ENCODE data around the gene ENOSF1. TPM values are rescaled to one million over a fixed set of nuclear protein-coding genes. Genes with fewer than 3 reads are reported as not detected.

ENOSF1 gene
- total RNA-seq, 1 experiment from 2014 or later, result 44.6 TPM

DNA sequence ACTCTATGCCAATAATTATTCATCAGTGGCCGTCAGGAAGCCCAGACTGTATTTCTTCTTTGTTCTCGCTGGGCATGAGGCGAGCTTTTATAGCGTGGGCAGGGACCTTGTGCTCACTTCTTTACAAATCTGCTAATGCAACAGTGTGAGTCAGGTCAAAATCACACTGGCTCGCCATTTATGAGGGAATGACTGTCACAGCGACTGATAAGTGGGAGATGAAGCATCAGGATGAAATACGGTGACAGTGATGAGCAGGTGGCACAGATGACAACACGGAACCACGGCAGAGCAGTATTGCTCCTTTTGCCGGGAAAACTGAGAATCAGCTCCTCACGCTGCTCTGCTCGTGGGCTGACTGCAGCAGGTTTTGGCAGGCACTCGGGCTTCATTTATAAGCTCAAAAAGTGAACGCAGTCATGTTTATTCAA lies 34.5 kb downstream of the ENOSF1 start:
- H3K27me3 Mint-ChIP-seq (ENCODE audit: low read depth), result no peaks in the 10 kb centered on the region
- TF ChIP-seq ETV6 (CRISPR knock-in tag; IDR thresholded peaks at IDR 0.05) (no peak), TEAD4 (CRISPR knock-in tag; IDR thresholded peaks at IDR 0.05) (no peak), SMAD3 (CRISPR knock-in tag; IDR thresholded peaks at IDR 0.05; ENCODE audit: borderline replicate concordance) (no peak), TP53 (CRISPR knock-in tag; IDR thresholded peaks at IDR 0.05) (no peak)
- H3K9me3 Mint-ChIP-seq, result no peaks in the 10 kb centered on the region
- ATAC-seq, result no peak
- peaks cover 47% of the 10 kb centered on the region for H3K36me3 Mint-ChIP-seq
- ChIA-PET POLR2A (interaction anchor here (1.2 kb wide), 1 partner anchor 21 kb away, joined by 3 read pairs; the partner anchor contains the start of gene TYMS), CTCF (interaction anchor here (1.1 kb wide), 2 partner anchors 12 to 154 kb away, joined by 3 read pairs; no protein-coding TSS in a partner anchor)
- no peak overlapping the region for H3K4me3 Mint-ChIP-seq
- H3K4me1 Mint-ChIP-seq, result peaks cover 2% of the 10 kb centered on the region; the same call in 1 of the 2 replicates
- peak overlapping the region; percentile 13; the same call in 1 of the 2 replicates for H3K27ac Mint-ChIP-seq
- DNase-seq (ENCODE audit: low spot score), result no peak

DNA sequence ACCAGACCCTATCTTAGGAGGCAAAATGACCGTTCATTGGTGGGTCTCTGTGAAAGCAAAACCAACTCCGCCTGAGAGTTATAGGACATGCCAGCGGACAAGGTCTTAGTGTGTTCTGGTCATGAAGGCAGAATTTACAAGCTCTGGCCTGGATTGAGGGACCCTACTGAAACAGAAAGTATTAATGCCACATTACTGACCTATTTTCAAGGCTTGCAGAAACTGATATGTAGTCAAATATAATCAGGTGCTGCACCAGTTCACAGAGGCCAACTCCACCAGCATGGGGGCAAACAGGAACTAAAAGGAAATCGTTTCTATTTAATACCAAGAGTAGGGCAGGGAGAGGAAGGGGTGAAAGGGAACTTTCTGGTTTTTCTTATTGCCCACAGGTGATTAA lies 35.3 kb downstream of the ENOSF1 start:
- ATAC-seq (no peak), DNase-seq (ENCODE audit: low spot score) (no peak)
- Mint-ChIP-seq H3K9me3 (no peaks in the 10 kb centered on the region), H3K36me3 (peaks cover 50% of the 10 kb centered on the region), H3K27me3 (ENCODE audit: low read depth) (no peaks in the 10 kb centered on the region), H3K4me3 (no peak overlapping the region), H3K27ac (no peak overlapping the region), H3K4me1 (peaks cover 2% of the 10 kb centered on the region; the same call in 1 of the 2 replicates)
- no peak for TF ChIP-seq HMGA2 (CRISPR knock-in tag; IDR thresholded peaks at IDR 0.05)
- TF ChIP-seq, protein P1, sequence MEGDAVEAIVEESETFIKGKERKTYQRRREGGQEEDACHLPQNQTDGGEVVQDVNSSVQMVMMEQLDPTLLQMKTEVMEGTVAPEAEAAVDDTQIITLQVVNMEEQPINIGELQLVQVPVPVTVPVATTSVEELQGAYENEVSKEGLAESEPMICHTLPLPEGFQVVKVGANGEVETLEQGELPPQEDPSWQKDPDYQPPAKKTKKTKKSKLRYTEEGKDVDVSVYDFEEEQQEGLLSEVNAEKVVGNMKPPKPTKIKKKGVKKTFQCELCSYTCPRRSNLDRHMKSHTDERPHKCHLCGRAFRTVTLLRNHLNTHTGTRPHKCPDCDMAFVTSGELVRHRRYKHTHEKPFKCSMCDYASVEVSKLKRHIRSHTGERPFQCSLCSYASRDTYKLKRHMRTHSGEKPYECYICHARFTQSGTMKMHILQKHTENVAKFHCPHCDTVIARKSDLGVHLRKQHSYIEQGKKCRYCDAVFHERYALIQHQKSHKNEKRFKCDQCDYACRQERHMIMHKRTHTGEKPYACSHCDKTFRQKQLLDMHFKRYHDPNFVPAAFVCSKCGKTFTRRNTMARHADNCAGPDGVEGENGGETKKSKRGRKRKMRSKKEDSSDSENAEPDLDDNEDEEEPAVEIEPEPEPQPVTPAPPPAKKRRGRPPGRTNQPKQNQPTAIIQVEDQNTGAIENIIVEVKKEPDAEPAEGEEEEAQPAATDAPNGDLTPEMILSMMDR (IDR thresholded peaks at IDR 0.05), result no peak
- TF ChIP-seq, protein P2, sequence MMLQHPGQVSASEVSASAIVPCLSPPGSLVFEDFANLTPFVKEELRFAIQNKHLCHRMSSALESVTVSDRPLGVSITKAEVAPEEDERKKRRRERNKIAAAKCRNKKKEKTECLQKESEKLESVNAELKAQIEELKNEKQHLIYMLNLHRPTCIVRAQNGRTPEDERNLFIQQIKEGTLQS (CRISPR knock-in tag; conservative IDR thresholded peaks at IDR 0.05), result no peak
- TF ChIP-seq, protein P3, sequence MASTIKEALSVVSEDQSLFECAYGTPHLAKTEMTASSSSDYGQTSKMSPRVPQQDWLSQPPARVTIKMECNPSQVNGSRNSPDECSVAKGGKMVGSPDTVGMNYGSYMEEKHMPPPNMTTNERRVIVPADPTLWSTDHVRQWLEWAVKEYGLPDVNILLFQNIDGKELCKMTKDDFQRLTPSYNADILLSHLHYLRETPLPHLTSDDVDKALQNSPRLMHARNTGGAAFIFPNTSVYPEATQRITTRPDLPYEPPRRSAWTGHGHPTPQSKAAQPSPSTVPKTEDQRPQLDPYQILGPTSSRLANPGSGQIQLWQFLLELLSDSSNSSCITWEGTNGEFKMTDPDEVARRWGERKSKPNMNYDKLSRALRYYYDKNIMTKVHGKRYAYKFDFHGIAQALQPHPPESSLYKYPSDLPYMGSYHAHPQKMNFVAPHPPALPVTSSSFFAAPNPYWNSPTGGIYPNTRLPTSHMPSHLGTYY (CRISPR knock-in tag; IDR thresholded peaks at IDR 0.05), result no peak
- no peak for TF ChIP-seq FOXJ3 (CRISPR knock-in tag; IDR thresholded peaks at IDR 0.05; ENCODE audit: borderline replicate concordance)
- TF ChIP-seq CREB1 (CRISPR knock-in tag; IDR thresholded peaks at IDR 0.05), result no peak
- TF ChIP-seq, protein P4, sequence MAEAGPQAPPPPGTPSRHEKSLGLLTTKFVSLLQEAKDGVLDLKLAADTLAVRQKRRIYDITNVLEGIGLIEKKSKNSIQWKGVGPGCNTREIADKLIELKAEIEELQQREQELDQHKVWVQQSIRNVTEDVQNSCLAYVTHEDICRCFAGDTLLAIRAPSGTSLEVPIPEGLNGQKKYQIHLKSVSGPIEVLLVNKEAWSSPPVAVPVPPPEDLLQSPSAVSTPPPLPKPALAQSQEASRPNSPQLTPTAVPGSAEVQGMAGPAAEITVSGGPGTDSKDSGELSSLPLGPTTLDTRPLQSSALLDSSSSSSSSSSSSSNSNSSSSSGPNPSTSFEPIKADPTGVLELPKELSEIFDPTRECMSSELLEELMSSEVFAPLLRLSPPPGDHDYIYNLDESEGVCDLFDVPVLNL (CRISPR knock-in tag; IDR thresholded peaks at IDR 0.05; ENCODE audit: borderline replicate concordance, low read depth), result no peak
- ChIA-PET CTCF (interaction anchor here (1.1 kb wide), 2 partner anchors 11 to 155 kb away, joined by 3 read pairs; no protein-coding TSS in a partner anchor), POLR2A (no interaction called here)

DNA sequence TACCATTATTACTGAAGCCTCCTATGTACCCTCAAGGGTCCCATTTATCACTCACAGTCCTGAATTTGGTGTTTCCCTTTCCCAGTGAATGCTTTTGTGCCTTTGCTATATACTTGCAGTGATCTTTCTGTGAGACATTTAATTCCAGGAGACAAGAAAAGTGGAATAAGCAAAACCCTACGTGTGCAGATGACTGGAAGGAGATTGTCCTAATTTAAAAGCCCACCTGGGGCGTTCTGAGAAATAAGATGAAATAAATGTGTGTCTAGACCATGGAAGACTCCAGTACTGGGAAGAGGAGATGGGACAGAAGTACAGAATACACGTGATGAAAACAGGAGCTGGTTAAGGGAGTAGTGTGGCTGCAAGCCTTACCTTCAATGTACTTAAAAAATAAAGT lies 35.7 kb downstream of the ENOSF1 start:
- POLR2A ChIA-PET, result no interaction called here
- CTCF ChIA-PET, result interaction anchor here (1.3 kb wide), 1 partner anchor 154 kb away, joined by 3 read pairs; no protein-coding TSS in a partner anchor
- H3K9me3 Mint-ChIP-seq, result no peaks in the 10 kb centered on the region
- H3K4me1 Mint-ChIP-seq, result peaks cover 2% of the 10 kb centered on the region; the same call in 1 of the 2 replicates
- H3K27ac Mint-ChIP-seq, result no peak overlapping the region
- DNase-seq (ENCODE audit: low spot score), result no peak
- H3K27me3 Mint-ChIP-seq (ENCODE audit: low read depth), result no peaks in the 10 kb centered on the region
- no peak overlapping the region for H3K4me3 Mint-ChIP-seq
- ATAC-seq, result no peak
- peaks cover 46% of the 10 kb centered on the region for H3K36me3 Mint-ChIP-seq
- TF ChIP-seq OVOL2 (CRISPR knock-in tag; IDR thresholded peaks at IDR 0.05; ENCODE audit: borderline replicate concordance) (no peak), ZNF263 (CRISPR knock-in tag; IDR thresholded peaks at IDR 0.05; ENCODE audit: low read depth) (no peak), NR2C2 (CRISPR knock-in tag; IDR thresholded peaks at IDR 0.05) (no peak), KAT7 (CRISPR knock-in tag; IDR thresholded peaks at IDR 0.05; ENCODE audit: borderline replicate concordance) (no peak), ZNF671 (CRISPR knock-in tag; IDR thresholded peaks at IDR 0.05) (no peak), ZNF423 (CRISPR knock-in tag; IDR thresholded peaks at IDR 0.05) (no peak), NR1H2 (CRISPR knock-in tag; IDR thresholded peaks at IDR 0.05) (no peak), ZBTB21 (CRISPR knock-in tag; IDR thresholded peaks at IDR 0.05; ENCODE audit: borderline replicate concordance) (no peak), NFYB (CRISPR knock-in tag; conservative IDR thresholded peaks at IDR 0.05; ENCODE audit: low read depth) (no peak)
- TF ChIP-seq, protein P5, sequence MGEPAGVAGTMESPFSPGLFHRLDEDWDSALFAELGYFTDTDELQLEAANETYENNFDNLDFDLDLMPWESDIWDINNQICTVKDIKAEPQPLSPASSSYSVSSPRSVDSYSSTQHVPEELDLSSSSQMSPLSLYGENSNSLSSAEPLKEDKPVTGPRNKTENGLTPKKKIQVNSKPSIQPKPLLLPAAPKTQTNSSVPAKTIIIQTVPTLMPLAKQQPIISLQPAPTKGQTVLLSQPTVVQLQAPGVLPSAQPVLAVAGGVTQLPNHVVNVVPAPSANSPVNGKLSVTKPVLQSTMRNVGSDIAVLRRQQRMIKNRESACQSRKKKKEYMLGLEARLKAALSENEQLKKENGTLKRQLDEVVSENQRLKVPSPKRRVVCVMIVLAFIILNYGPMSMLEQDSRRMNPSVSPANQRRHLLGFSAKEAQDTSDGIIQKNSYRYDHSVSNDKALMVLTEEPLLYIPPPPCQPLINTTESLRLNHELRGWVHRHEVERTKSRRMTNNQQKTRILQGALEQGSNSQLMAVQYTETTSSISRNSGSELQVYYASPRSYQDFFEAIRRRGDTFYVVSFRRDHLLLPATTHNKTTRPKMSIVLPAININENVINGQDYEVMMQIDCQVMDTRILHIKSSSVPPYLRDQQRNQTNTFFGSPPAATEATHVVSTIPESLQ (CRISPR knock-in tag; IDR thresholded peaks at IDR 0.05), result no peak
- TF ChIP-seq, protein P6, sequence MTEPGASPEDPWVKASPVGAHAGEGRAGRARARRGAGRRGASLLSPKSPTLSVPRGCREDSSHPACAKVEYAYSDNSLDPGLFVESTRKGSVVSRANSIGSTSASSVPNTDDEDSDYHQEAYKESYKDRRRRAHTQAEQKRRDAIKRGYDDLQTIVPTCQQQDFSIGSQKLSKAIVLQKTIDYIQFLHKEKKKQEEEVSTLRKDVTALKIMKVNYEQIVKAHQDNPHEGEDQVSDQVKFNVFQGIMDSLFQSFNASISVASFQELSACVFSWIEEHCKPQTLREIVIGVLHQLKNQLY (CRISPR knock-in tag; IDR thresholded peaks at IDR 0.05), result no peak
- TF ChIP-seq, protein P7, sequence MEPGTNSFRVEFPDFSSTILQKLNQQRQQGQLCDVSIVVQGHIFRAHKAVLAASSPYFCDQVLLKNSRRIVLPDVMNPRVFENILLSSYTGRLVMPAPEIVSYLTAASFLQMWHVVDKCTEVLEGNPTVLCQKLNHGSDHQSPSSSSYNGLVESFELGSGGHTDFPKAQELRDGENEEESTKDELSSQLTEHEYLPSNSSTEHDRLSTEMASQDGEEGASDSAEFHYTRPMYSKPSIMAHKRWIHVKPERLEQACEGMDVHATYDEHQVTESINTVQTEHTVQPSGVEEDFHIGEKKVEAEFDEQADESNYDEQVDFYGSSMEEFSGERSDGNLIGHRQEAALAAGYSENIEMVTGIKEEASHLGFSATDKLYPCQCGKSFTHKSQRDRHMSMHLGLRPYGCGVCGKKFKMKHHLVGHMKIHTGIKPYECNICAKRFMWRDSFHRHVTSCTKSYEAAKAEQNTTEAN (CRISPR knock-in tag; IDR thresholded peaks at IDR 0.05), result no peak

All from WTC11 (cell line).